ENCODE data around the gene KCNC1.
A peak's percentile ranks its signal among the peaks of the same experiment; 100 is the strongest.

The KCNC1 gene

DNA sequence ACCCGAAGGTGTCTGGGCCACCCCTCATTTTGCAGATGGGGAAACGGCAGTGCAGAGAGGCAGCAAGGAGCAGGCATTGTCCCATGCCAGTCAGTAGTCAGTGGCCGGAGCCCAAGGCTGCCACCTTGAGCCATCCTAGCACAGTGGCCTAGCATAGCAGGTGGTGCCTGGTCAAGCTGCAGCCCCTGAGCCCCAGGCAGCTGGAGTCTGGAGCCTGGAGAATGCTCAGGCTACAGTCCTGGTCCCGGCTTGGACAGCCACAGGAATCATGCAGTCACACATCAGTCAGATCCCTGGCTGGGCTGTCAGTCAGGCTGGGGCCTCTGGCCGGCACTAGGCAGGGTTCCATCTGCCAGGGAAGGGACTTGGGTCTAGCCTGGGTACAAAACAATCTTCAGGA, 18.6 kb downstream of the KCNC1 start:
- DNase-seq (ENCODE audit: low spot score), result no peak

DNA sequence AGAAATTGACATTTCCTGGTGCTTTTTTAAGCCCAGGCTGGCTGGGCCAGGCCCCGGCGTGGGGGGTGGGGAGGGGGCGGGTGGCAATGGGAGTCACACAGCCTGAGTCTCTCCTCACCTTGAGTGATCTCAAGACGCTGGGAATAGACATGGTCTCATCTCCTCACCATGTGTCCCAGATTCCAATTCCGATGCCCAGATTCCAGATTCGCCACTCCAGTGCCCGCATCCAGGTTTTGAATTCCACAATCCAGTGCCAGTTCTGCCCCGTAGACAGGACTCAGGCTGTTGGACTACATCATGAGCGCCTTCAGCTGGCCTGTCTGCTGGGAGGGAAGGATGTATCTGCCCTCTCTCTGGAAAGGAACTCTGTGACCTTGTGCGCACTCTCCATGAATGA, 19.1 kb downstream of the KCNC1 start:
- no peak for DNase-seq (ENCODE audit: low spot score)

DNA sequence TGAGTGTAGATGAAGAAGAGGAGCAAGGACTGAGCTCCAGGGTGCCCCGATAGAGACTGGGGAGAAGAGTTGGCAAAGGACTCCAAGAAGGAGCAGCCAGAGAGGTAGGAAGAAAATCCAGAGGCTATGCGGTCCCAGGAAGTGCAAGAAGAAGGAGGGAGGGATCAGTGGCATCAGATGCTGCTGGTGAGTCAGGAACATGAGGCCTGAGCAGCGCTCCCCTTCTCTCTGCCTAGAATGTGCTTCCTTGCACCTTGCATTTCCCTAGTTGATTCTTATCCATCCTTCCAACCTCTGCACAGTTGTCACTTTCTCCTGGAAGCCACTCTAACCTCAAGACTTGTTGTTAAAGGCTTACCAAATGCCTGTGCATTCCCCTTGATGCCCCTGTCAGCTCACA, 21.3 kb downstream of the KCNC1 start:
- DNase-seq (ENCODE audit: low spot score), result no peak

DNA sequence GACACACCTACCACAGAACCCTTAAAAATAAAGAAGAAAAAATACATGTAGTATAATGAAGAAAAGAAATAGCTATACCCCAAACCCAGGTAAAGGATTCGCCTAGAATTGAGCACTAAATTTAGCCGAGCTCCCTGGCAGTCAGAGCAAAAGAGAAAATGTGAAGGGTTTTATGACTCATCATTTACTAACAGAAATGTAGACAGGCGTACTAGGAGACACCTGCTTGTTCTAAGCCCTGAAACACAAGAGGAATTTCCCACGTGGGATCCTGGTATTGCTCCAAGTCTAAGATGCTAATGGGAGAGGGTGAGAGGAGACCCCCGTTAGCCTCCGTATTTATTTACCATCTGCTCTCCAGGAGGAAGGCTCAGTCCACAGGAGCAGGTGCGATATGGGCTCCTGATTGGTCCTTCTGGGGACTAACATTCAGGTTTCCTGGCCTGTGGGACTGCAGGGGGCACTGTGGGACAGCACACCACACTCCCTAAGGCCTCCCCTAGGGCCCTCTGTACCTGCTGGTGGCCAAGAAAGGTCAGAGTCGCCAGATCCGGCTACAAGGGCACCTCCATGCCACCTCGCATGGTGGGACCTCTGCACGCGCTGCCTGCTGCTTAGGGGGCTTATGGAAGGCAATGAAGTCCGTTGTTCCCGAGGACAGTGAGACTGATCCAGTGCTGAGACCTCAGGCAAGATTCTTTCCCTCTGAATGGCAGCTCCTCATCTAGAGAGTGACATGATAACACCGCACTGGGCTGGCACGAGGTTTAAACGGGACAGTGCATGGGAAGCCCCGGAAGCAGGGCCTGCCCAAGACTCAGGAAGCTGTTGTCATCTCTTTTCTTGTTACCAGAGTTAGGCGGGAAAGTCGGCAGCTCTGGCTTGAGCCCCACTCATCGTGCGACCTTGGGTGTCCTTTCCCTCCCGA, 25.8 kb downstream of the KCNC1 start:
- DNase-seq (ENCODE audit: low spot score), result peak; percentile 72

DNA sequence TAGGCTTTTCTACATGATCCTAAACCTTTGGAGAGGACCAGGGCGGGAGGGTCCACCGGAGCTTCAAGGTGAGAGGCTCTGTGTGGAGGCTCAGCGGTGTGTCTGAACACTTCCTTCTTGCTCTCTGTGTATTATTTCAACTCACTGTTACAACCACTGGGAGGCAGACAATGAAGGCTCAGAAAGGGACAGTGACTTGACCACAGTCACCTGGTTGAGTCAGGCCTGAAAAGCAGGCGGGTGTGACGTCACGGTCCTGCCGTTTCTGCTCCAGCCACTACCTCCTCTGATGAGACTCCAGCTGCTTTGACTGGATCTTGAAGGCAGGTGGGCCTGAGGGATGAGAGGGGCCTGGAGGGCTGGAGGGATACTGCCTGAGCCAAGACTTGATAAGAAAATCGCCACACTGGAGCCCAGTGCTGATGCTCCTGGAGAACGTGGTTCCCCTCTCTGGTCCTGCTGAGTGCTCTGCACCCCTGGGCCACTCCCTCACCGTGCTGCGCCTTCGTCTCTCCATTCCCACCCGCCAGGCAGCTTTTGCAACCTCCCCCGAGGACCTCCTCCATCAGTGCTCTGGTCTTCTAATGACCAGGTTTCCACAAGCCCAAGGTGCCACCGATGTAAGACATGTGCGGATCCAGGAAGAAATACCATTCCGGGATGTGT, 27.9 kb downstream of the KCNC1 start:
- DNase-seq (ENCODE audit: low spot score), result no peak

DNA sequence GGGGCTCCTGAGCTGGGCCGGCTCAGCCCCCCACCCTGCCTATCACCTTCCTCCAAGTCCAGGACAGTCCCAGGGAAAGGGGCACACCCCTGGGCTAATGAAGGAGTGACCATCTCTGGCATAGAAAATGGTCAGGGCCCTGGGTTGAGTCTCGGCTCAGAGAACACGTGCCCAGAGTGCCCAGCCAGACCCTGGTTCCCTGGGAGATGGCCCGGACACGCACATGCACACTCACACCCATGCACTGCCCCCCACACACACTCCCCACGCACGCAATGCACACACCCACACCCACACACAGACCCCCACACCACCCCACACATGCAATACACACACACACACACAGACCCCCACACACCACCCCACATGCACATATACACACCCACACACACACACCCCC, 28.7 kb downstream of the KCNC1 start:
- no peak for DNase-seq (ENCODE audit: low spot score)

DNA sequence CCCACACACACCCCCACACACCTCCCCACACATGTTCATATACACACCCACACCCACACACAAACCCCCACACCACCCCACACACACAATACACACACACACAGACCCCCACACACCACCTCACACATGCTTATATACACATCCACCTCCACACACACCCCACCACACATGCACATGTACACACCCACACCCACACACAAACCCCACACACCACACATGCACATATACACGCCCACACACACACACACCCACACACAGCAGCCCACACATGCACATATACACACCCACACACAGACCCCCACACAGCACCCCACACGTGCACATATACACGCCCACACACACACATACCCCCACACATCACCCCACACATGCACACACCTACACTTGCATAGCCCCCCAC, 29.1 kb downstream of the KCNC1 start:
- no peak for DNase-seq (ENCODE audit: low spot score)

DNA sequence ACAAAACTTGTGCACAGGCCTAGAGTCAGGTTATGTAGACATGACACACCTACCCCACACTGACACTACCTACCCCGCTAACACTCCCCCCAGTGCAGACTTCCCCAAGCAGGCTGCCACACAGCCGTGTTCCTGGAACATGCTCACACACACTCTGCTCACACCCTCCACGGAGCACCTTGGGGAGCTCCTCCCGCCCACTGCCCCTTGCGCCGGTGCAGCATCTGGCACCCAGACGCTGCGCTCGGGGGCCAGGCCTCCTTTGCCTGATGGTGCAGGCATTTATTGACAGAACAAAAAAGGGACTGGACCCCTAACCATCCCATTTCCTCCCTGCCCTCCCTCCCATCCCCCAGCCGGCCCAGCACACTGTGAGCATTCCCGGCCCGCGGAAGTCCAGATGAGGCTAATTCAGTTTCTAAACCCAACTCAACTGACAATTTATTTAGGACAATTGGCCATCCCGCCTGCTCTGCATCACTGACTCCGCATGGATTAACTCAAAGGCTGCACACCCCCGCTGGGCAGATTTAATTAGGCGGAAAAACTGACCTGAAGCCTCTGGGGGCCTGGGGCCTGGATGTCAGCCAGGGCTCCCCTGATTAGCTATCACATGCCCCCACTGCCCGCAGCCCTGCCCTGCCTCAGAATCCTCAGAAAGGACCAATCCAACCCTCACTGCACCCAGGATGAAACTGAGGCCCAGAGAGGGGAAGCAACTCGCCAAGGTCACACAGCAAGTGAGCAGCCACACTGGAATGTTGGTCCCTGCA, 30.1 kb downstream of the KCNC1 start:
- no peak for DNase-seq (ENCODE audit: low spot score)

DNA sequence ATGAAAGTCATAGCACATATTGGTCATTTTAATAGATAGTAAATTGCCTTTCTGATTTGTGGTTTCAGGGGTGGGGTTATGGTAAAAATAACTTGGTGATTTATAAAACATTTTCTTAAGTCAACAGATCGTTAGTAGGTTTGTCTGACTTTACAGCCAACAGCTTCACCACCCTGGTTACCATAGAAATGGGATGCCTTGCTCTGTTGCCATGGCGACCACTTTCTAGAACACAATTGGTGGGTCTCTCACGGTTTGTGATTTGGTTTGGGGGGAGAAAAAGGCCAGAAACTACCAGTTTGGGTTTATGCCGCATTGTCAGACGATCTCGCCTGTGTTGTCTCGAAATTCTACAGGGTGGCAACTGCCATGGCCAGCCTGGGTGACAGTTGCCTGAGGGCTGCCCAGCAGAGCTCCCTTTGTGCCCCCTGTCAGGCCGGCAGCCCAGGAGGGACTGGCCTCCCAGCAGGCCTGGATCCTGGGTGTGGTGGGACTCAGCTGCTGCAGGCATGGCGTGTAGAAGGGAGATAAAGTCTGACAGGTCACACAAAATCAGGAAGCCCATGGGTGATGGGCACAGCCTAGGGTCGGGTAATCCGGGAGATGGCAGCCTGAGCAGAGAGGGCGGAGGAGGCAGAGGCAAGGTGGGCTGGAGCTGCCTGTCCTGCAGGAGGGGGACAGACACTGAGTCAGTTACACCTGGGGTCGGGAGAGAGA, 30.9 kb downstream of the KCNC1 start:
- no peak for DNase-seq (ENCODE audit: low spot score)

DNA sequence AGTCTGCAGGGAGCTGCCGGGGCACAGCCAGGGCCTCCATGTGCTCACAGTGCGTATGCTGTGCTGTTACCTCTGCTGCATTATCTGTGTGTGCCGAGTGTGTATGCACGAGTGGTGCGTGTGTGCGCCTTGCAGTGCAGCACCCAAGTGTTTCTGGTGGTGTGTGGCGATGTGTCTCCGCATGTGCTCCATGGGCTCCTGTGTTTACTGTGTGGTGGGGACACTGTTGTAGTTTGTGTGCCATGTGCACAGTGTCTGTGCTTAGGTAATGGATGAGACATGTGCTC, 31.4 kb downstream of the KCNC1 start:
- DNase-seq (ENCODE audit: low spot score), result no peak

DNA sequence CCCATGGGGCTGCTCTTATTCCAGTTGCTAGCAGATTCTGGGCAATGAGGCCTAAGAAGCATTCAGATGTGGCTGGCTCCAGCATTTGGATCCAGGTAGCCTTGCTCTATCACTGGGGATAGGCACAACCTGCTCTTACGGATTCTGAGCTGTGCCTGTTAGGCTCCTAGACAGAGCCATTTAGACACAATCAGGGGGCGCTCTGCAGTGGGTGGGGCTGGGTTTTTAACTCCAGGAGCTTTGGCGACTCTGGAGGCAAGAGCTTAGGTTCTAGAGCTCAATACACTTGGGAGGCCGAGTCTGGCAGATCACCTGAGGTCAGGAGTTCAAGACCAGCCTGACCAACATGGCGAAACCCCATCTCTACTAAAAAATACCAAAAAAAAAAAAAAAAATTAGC, 32.0 kb downstream of the KCNC1 start:
- no peak for DNase-seq (ENCODE audit: low spot score)

DNA sequence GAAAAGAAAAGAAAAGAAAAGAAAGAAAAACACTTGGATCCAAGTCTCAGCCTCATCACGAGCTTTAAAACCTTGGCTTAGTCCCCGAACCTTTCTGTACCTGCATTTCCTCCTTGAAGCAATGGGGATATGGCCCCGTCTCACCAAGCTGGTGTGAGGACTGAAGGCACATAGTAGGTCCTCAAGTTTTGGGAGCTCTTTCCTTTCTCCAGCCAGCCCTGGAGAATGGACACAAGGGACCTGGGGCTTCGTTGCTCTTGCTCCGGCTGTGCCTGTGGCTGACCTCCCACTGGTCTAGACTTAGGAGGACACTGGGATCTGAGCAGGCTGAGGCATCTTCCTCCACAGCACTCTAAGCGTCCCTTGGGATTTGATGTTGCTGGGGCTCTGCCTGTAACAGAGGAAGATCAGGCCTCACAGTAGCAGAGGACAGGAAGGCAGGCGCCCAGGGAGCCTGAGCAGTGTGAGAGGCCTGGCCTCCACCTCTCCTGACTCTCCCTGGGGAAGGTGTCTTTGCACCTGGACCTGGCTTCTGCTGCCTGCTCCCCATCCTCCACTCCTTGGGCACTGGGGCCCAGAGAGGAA, 32.8 kb downstream of the KCNC1 start:
- DNase-seq (ENCODE audit: low spot score), result no peak

DNA sequence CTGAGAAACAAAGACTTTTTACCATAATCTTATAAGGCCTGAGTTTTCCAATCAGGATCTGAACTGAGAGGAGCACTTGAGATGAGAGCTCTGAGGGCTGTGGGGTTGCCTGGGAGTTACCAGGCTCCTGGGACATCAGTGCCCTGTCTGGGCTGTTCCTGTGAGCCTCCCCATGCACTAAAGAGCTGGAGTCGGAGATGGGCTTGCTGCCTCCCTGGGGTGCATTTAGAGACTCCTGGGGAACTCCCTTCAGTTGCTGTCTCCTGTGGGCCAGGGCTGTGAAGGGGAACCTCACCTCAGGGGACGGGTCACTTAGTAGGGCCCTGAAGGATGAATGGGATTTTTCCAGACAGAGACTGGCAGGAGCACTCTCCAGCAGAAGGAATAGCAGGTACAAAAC, 33.3 kb downstream of the KCNC1 start:
- no peak for DNase-seq (ENCODE audit: low spot score)

DNA sequence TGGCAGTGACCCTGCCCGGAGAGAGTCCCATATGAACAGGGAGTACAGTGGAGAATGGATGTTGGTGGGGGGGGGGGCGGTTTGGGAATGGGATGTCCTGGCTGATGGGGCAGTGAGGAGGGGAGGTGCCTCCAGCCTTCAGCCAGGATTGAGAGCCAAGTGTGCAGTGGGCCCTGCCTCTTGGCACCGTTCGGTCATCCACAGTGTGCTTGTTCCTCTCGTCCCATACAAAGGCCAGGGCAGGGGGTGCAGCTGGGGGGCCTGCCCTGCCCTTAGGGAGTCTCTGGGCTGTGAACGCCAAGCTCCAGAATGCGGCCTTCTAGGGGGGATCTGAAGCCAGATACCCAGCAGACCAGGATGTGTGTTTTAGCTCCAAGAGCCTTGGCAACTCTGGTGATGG, 34.0 kb downstream of the KCNC1 start:
- DNase-seq (ENCODE audit: low spot score), result no peak

DNA sequence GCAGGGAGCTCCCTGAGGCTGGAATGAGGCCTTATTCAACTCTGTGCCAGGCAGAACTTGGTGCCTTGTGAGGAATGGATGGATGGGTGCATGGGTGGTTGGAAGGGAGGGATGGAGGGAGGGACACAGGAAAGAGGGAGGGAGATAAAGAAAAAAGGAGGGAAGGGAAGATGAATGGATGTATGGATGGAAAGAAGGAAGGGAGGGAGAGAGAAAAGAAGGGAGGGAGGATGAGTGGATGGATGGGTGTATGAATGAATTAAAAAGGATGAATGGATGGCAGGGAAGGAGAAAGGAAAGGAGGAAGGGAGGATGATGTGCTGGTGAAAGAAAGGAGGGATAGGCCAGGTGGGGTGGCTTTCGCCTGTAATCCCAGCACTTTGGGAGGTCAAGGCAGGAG, 34.6 kb downstream of the KCNC1 start:
- no peak for DNase-seq (ENCODE audit: low spot score)

DNA sequence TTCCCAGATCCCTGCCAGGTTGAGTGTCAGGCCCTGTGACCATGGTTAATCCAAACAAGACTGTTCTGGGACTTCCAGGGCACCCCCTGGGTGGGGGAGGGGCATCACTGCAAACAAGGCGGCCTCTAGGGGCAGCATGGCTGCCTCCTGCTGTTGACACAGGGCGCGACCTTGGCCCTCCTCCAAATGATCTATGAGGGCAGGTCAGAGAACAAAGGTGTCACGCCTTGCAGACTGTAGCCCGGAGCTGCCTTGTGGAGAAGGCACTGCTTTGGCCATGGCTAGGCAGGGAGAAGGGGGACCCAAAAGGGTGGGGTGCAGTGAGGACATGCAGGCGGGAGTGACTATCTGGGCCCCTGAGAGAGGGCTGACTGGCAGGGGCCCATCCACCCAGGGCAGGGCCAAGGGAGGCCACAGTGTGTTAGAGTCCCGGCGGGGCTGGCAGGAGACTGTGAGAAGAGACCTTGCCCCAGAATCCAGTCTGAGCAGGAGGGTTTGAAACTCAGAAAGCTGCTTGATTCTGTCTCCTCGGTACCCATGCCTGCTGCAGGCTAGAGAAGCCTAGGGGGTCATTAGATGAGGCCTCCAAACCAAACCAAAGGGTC, 35.6 kb downstream of the KCNC1 start:
- DNase-seq (ENCODE audit: low spot score), result no peak

DNA sequence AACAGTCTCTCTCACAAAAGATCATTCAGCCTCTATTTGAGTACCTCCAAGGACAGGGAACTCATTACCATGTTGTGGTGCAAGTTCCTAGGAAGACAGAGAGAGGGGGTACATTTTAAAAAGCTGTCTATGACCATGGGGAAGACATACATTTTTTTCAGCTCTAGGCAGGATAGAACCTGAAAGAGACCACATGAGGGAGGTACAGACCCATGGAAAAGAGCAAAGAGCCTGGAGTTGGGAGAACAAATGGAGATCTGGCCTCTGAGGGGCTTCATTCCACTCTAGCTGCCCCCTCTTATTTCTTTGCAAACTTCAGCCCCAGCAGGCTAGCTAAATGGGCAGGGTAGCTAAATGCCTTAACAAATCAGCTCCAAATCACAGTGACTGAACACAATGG, 36.3 kb downstream of the KCNC1 start:
- no peak for DNase-seq (ENCODE audit: low spot score)

DNA sequence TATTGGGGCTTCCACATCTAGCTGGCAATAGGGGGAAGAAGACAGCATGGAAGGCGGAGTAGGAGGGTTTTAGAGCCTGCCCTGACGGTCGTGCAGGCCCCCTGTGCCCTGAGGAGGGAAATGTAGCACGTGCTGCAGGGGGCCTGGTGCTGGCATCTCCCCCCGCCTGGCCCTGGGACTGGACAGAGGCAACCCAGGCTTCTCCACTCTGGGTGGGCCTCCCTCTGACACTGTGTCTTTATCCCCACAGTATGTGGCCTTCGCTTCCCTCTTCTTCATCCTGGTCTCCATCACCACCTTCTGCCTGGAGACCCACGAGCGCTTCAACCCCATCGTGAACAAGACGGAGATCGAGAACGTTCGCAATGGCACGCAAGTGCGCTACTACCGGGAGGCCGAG, 36.8 kb downstream of the KCNC1 start:
- no peak for DNase-seq (ENCODE audit: low spot score)

DNA sequence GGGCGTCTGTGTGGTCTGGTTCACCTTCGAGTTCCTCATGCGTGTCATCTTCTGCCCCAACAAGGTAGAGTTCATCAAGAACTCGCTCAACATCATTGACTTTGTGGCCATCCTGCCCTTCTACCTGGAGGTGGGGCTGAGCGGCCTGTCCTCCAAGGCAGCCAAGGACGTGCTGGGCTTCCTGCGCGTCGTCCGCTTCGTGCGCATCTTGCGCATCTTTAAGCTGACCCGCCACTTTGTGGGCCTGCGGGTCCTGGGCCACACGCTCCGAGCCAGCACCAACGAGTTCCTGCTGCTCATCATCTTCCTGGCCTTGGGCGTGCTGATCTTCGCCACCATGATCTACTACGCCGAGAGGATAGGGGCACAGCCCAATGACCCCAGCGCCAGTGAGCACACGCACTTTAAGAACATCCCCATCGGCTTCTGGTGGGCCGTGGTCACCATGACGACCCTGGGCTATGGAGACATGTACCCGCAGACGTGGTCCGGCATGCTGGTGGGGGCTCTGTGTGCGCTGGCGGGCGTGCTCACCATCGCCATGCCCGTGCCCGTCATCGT, 37.3 kb downstream of the KCNC1 start:
- no peak for DNase-seq (ENCODE audit: low spot score)

DNA sequence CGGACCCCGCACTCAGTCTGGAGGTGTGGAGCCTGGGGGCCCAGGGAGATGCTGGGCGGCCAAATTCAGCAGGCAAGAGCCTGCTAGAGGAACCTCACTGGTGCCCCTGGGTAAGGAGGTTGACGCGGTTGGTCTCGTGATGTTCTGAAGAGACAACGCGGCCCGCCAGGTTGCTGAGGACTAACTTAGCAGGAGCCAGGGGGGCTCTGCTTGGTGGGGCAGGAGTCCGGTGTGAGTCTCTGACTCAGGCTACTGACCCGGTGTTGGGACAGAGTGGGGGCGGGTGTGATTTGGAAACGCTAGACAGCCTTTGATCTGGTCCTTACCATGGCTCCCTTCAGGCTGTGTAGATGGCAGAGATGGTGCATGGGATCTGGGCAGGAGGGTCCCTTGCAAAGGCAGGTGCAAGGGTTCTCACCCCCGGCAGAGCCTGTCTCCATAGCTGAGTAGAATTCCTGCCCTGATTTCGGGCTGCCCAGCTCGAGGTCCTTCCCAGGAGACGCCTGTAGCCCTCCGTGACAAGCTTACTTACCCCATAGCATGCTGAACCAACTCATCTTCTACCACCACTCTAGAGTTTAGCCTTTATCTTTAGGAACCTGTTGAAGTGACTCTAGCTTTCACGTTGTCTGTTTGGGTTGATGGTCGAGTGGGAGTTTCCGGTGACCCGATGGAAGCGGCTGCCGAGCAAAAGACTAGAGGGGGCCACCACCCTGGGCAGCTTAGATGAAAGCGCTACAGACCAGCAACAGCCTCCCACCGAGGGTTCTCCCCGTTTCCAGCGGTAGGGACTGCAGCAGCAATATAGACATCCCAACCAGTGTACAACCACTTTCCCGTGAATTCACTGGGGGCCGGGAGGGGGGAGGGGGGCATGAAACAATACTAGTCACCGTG, 38.4 kb downstream of the KCNC1 start:
- no peak for DNase-seq (ENCODE audit: low spot score)

Data from AG20443 (cell line).